ENCODE results near the gene USP35. TPM values are rescaled to one million over a fixed set of nuclear protein-coding genes. Genes with fewer than 3 reads are reported as not detected.

Gene USP35
- total RNA-seq, 1 donor from 2014 or later, result 16.5 TPM

DNA sequence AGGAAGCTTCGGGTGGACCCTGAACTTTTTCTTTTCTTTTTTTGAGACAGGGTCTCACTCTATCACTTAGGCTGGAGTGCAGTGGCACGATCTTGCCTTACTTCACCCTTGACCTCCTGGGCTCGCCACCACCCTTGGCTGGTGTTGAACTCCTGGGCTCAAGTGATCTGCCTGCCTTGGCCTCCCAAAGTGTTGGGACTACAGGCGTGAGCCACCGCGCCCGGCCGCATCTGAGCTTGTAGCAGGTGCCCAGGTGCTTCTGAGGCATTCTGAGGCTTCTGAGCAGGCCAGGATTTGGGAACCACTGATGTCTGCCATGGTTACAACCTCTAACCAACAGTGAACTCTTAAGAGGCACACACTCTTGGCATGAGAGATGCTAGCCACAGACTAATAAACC, 5.1 kb downstream of the USP35 start:
- Mint-ChIP-seq H3K4me3 (ENCODE audit: low read depth) (no peak overlapping the region), H3K4me1 (ENCODE audit: low read depth) (peaks cover 19% of the 10 kb centered on the region), H3K36me3 (ENCODE audit: insufficient read depth) (peaks cover 7% of the 10 kb centered on the region), H3K9me3 (ENCODE audit: low read depth) (no peaks in the 10 kb centered on the region), H3K27me3 (no peaks in the 10 kb centered on the region), H3K27ac (no peak overlapping the region)
- TF ChIP-seq, protein P1, sequence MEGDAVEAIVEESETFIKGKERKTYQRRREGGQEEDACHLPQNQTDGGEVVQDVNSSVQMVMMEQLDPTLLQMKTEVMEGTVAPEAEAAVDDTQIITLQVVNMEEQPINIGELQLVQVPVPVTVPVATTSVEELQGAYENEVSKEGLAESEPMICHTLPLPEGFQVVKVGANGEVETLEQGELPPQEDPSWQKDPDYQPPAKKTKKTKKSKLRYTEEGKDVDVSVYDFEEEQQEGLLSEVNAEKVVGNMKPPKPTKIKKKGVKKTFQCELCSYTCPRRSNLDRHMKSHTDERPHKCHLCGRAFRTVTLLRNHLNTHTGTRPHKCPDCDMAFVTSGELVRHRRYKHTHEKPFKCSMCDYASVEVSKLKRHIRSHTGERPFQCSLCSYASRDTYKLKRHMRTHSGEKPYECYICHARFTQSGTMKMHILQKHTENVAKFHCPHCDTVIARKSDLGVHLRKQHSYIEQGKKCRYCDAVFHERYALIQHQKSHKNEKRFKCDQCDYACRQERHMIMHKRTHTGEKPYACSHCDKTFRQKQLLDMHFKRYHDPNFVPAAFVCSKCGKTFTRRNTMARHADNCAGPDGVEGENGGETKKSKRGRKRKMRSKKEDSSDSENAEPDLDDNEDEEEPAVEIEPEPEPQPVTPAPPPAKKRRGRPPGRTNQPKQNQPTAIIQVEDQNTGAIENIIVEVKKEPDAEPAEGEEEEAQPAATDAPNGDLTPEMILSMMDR (IDR thresholded peaks at IDR 0.05; ENCODE audit: unreplicated experiment), result no peak
- DNase-seq (ENCODE audit: low spot score, unreplicated experiment), result no peak

DNA sequence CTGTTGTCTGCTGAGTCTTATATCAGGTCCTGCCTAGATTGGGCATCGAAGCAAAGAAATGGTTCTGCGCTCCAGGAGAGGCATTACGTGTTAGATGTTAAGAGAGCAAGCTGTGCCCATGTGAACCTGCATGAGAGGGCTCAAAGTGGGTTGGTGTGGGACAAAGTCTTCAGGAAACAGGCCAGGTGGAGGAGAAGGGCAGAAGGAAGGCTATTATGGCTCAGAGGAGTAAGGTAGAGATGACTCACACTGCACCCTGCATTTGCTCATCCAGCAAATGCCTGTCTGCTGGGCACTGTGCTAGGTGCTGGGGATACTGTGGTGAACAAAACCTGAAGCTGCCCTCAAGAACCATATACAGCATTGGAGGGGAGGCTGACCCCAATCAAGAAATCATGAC, 5.8 kb downstream of the USP35 start:
- peak overlapping the region; percentile 49 for H3K27ac Mint-ChIP-seq
- H3K4me3 Mint-ChIP-seq (ENCODE audit: low read depth), result no peak overlapping the region
- no peaks in the 10 kb centered on the region for H3K9me3 Mint-ChIP-seq (ENCODE audit: low read depth)
- peaks cover 7% of the 10 kb centered on the region for H3K36me3 Mint-ChIP-seq (ENCODE audit: insufficient read depth)
- no peak for DNase-seq (ENCODE audit: low spot score, unreplicated experiment)
- peaks cover 18% of the 10 kb centered on the region for H3K4me1 Mint-ChIP-seq (ENCODE audit: low read depth)
- no peaks in the 10 kb centered on the region for H3K27me3 Mint-ChIP-seq
- TF ChIP-seq, protein P1 (IDR thresholded peaks at IDR 0.05; ENCODE audit: unreplicated experiment), result no peak

DNA sequence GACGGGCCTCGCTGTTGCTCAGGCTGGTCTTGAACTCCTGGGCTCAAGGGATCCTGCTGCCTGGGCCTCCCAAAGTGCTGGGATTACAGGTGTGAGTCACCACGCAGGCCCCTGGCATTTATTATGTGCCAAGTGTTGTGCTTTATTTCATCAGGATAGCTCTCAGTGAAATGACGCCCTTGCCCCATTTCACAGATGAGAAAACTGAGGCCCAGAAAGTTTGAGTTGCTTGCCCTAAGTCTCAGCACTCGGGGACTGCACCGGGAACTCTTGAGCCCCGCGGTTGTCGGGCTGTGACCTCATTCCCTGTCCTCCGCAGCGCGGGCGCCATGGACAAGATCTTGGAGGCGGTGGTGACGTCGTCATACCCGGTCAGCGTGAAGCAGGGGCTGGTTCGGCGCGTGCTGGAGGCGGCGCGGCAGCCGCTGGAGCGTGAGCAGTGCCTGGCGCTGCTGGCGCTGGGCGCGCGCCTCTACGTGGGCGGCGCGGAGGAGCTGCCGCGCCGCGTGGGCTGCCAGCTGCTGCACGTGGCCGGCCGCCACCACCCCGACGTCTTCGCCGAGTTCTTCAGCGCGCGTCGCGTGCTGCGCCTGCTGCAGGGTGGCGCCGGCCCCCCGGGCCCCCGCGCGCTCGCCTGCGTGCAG, 7.3 kb downstream of the USP35 start:
- H3K9me3 Mint-ChIP-seq (ENCODE audit: low read depth), result no peaks in the 10 kb centered on the region
- no peaks in the 10 kb centered on the region for H3K27me3 Mint-ChIP-seq
- peaks cover 8% of the 10 kb centered on the region for H3K4me1 Mint-ChIP-seq (ENCODE audit: low read depth)
- DNase-seq (ENCODE audit: low spot score, unreplicated experiment), result no peak
- H3K4me3 Mint-ChIP-seq (ENCODE audit: low read depth), result no peak overlapping the region
- H3K36me3 Mint-ChIP-seq (ENCODE audit: insufficient read depth), result peaks cover 10% of the 10 kb centered on the region
- H3K27ac Mint-ChIP-seq, result no peak overlapping the region
- TF ChIP-seq, protein P1 (IDR thresholded peaks at IDR 0.05; ENCODE audit: unreplicated experiment), result no peak

DNA sequence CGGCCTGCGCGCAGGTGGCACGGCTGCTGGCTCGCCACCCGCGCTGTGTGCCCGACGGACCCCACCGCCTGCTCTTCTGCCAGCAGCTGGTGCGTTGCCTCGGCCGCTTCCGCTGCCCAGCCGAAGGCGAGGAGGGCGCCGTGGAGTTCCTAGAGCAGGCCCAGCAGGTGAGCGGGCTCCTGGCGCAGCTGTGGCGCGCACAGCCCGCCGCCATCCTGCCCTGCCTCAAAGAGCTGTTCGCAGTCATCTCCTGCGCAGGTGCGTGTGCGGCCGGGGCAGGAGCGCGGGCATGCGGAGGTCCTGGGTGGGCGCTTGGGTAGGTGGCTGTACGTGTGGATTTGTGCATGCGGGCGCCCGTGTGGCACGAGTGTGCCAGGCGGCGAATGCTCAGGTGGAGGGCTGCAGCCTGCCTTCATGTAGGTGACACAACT, 8.0 kb downstream of the USP35 start:
- no peaks in the 10 kb centered on the region for H3K9me3 Mint-ChIP-seq (ENCODE audit: low read depth)
- no peak overlapping the region for H3K27ac Mint-ChIP-seq
- no peak overlapping the region for H3K4me3 Mint-ChIP-seq (ENCODE audit: low read depth)
- H3K36me3 Mint-ChIP-seq (ENCODE audit: insufficient read depth), result peaks cover 13% of the 10 kb centered on the region
- no peaks in the 10 kb centered on the region for H3K27me3 Mint-ChIP-seq
- peaks cover 6% of the 10 kb centered on the region for H3K4me1 Mint-ChIP-seq (ENCODE audit: low read depth)
- no peak for DNase-seq (ENCODE audit: low spot score, unreplicated experiment)
- TF ChIP-seq, protein P1 (IDR thresholded peaks at IDR 0.05; ENCODE audit: unreplicated experiment), result no peak

DNA sequence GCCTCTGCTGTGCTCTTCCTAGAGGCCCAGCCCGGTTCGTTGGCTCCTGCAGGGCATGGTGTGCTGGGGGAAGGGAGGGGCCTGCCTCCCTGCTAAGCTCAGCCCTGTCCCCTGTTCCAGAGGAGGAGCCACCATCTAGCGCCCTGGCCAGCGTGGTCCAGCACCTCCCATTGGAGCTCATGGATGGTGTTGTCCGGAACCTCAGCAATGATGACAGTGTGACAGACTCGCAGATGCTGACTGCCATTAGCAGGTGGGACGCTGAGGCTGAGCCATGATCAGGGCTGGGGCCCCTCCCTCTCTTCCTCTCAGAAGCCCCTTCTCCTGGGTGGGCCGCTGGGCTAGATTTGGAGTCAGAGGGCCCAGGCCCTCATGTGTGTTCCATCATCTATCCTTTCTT, 9.1 kb downstream of the USP35 start:
- Mint-ChIP-seq H3K27ac (no peak overlapping the region), H3K36me3 (ENCODE audit: insufficient read depth) (peaks cover 18% of the 10 kb centered on the region)

More for the DNA sequence above, 9.1 kb downstream of the USP35 start:
- H3K27me3 Mint-ChIP-seq, result no peaks in the 10 kb centered on the region
- no peak overlapping the region for H3K4me3 Mint-ChIP-seq (ENCODE audit: low read depth)
- peaks cover 1% of the 10 kb centered on the region for H3K4me1 Mint-ChIP-seq (ENCODE audit: low read depth)
- H3K9me3 Mint-ChIP-seq (ENCODE audit: low read depth), result no peaks in the 10 kb centered on the region
- DNase-seq (ENCODE audit: low spot score, unreplicated experiment), result no peak
- TF ChIP-seq, protein P1 (IDR thresholded peaks at IDR 0.05; ENCODE audit: unreplicated experiment), result no peak

All from progenitor cell of endocrine pancreas (in vitro differentiated cells).